Central memory CD8-positive, alpha-beta T cell (primary cell): ENCODE data around the gene AKR1C1.
"Not testable (repeated sequence)": the region's sequence is repeated elsewhere in the genome, so short reads cannot be mapped to it uniquely, and the experiment has no call there.

ENCODE experiments used
- ATAC-seq: fragments of 150-1000 bp; cut with Tn5 transposase; replicated peaks from 2 replicates; pipeline ENCODE4 v1.10.0; 2022; ENCODE audit warnings: mild to moderate bottlenecking, moderate FRiP score, moderate number of reproducible peaks; ENCODE audit not compliant: poor library complexity, severe bottlenecking; ENCODE audit errors: extremely low read depth
- DNase-seq, 2 donors: peaks; one replicate each; pipeline ENCODE4 v3.0.0; 2021; ENCODE audit warnings: low spot score in 2 of 2
- H3K27ac Mint-ChIP-seq: one replicate; pipeline ENCODE4 v1.8.0; 2022; ENCODE audit warnings: low read depth, mild to moderate bottlenecking, moderate library complexity, mixed read lengths
- H3K27me3 Mint-ChIP-seq: one replicate; pipeline ENCODE4 v1.8.0; 2022; ENCODE audit warnings: mixed read lengths
- H3K36me3 Mint-ChIP-seq: one replicate; pipeline ENCODE4 v1.8.0; 2022; ENCODE audit warnings: mild to moderate bottlenecking, moderate library complexity, mixed read lengths; ENCODE audit not compliant: insufficient read depth
- H3K4me1 Mint-ChIP-seq: one replicate; pipeline ENCODE4 v1.8.0; 2022; ENCODE audit warnings: mixed read lengths
- H3K4me3 Mint-ChIP-seq: one replicate; pipeline ENCODE4 v1.8.0; 2022; ENCODE audit warnings: mild to moderate bottlenecking, moderate library complexity, mixed read lengths
- H3K9me3 Mint-ChIP-seq: one replicate; pipeline ENCODE4 v1.8.0; 2022; ENCODE audit warnings: mixed read lengths

Gene AKR1C1

DNA sequence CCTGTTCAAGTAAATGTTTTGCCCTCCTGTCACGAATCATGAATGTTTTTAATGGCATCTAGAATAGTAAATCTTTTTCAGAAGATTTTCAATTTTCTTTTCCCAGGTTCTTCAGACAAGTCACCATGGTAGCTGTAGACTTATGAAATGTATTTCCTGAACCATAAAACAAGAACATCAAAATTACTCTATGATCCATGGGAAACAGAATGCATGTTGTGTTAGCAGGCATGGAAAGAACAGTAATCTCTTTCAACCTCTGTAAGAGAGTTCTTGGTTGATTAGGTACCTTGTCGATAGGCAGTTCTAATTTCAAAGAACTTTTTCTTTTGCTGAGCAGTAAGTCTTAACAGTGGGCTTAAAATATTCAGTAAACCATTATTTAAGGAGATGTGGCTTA, 17.6 kb downstream of the AKR1C1 start:
- Mint-ChIP-seq H3K4me3 (no peak overlapping the region), H3K4me1 (no peaks in the 10 kb centered on the region), H3K36me3 (no peaks in the 10 kb centered on the region), H3K27ac (no peak overlapping the region), H3K9me3 (no peaks in the 10 kb centered on the region), H3K27me3 (peaks cover 35% of the 10 kb centered on the region)
- DNase-seq, result no peak
- no peak for ATAC-seq

DNA sequence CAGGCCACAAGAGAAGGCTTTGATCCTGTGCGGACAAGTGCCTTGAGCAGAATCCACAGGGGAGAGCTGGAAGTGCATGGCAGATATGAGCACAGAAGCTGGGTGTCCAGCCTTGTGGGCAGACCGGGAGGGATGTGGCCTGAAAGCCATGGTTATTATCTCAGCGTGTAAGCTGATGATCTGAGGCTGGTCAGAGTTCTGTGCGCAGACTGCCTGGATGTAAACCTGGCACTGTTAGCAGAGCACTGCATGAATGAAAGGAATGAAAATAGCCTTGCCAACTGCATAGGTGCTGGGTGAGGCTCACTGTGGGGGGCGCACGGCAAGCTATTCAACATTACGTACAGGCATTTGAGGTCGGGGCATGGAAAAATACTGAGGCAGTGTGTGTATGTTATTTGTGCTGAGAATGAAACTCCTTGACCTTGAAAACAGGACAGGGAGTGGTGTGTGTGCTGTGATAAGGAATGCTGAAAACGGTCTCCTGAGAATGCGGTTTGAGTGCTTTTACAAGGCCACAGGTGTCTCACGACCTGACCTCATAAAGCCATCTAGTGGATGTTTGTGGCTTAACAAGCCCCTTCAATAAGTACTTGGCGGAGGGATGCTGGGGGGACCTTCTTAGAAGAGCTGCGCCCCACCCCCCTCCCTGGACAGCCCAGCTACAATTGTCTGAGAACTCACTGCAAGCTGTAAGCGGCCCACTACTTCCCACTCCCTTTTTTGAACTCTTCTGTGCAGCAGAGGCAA, 18.7 kb downstream of the AKR1C1 start:
- Mint-ChIP-seq H3K27me3 (peaks cover 35% of the 10 kb centered on the region), H3K4me1 (no peaks in the 10 kb centered on the region), H3K27ac (no peak overlapping the region), H3K9me3 (no peaks in the 10 kb centered on the region), H3K4me3 (no peak overlapping the region), H3K36me3 (no peaks in the 10 kb centered on the region)
- ATAC-seq (no peak), DNase-seq (no peak)

DNA sequence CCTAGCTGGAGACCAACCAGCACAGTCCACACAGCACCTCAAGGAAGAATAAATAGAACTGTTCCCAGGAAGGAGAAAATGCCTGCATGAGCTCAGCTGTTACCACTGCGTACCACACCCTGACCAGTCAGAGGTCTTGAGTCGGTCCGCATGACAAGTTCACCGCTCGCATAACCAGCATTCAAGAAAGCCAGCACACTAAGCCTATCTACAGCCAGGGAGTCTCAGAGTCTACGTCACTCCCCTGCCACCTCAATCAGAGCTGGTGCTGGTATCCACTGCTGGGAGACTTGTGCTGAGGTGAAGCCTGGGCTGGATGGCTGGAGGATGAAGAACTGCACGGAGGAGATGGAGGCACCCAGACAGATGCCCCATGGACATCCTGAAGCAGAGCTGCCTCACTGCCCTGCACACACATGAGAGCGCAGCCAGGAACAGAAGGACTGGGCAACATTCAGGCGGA, 19.6 kb downstream of the AKR1C1 start:
- no peaks in the 10 kb centered on the region for H3K9me3 Mint-ChIP-seq
- H3K4me3 Mint-ChIP-seq, result no peak overlapping the region
- DNase-seq, result no peak
- H3K4me1 Mint-ChIP-seq, result no peaks in the 10 kb centered on the region
- ATAC-seq, result no peak
- no peaks in the 10 kb centered on the region for H3K36me3 Mint-ChIP-seq
- peaks cover 35% of the 10 kb centered on the region for H3K27me3 Mint-ChIP-seq
- no peak overlapping the region for H3K27ac Mint-ChIP-seq

DNA sequence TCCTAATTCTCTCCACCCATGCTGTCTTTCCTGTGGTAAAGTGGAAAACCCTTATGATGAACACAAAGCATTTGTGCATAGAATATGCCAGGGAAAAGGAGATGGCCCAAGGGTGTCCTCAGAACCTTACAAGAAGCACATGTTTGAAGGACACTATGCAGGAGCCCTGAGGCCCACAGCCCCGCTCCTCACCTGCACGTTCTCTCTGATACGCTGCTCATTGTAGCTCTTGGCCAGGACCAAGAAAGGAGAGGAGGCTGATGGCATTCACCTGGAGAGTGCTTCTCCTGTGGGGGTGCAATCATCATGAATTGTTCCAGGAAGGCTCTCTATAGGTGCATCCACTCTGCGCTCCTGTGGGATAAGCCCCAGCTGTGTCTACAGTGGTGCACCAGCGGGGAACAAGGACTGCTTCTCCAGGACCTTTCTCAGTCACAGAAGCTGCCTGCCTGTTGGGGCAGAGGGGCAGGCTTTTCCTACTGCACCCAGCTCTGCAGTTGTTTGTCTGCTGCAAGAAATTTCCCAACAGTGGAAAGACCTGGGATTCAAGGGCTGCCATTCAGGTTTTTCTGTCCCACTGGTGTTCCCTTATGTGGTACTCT, 20.5 kb downstream of the AKR1C1 start:
- H3K27me3 Mint-ChIP-seq, result peaks cover 35% of the 10 kb centered on the region
- no peaks in the 10 kb centered on the region for H3K4me1 Mint-ChIP-seq
- ATAC-seq (no peak), DNase-seq (no peak)
- no peak overlapping the region for H3K4me3 Mint-ChIP-seq
- H3K9me3 Mint-ChIP-seq, result no peaks in the 10 kb centered on the region
- H3K36me3 Mint-ChIP-seq, result no peaks in the 10 kb centered on the region
- no peak overlapping the region for H3K27ac Mint-ChIP-seq

DNA sequence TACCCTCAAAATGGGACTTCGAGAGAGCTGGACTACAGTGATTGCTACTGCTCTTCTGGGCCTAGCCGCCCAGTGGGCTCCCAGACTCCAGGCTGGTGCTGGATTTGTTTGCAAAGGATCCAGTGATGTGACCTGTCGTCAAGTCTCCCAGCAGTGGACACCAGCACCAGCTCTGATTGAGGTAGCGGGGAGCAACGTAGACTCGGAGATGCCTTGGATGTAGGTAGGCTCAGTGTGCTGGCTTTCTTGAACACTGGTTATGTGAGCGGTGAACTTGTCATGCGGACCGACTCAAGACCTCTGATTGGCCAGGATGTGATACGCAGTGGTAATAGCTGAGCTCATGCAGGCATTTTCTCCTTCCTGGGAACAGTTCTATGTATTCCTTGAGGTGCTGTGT, 21.0 kb downstream of the AKR1C1 start:
- ATAC-seq (no peak), DNase-seq (no peak)
- Mint-ChIP-seq H3K9me3 (no peaks in the 10 kb centered on the region), H3K27ac (no peak overlapping the region), H3K27me3 (peaks cover 35% of the 10 kb centered on the region), H3K36me3 (no peaks in the 10 kb centered on the region), H3K4me3 (no peak overlapping the region), H3K4me1 (no peaks in the 10 kb centered on the region)

DNA sequence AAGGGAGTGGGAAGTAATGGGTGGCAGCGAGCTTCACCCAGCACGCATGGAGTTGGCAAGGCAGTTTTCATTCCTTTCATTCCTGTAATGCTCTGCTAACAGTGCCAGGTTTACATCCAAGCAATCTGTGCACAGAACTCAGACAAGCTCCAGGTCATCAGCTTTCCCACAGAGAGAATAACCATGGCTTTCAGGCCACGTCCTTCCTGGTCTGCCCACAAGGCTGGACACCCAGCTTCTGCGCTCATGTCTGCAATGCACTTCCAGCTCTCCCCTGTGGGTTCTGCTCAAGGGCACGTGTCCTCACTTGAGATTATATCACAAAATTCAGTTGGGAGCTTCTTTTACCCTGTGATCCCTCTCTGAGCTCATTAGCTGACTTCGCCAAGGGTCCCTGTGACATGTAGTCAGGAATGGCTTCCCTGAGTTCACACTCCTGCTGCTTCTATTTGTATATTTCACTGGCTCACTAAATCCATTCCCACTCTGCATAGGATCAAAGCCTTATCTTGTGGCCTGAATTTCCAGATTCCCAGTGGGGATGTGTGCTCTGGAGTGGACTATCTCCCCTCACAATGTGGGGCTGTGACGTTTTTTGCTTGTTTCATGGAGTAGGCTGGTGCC, 21.9 kb downstream of the AKR1C1 start:
- Mint-ChIP-seq H3K4me1 (no peaks in the 10 kb centered on the region), H3K27me3 (peaks cover 35% of the 10 kb centered on the region), H3K36me3 (no peaks in the 10 kb centered on the region), H3K9me3 (no peaks in the 10 kb centered on the region), H3K4me3 (no peak overlapping the region), H3K27ac (no peak overlapping the region)
- no peak for ATAC-seq
- DNase-seq, result no peak

DNA sequence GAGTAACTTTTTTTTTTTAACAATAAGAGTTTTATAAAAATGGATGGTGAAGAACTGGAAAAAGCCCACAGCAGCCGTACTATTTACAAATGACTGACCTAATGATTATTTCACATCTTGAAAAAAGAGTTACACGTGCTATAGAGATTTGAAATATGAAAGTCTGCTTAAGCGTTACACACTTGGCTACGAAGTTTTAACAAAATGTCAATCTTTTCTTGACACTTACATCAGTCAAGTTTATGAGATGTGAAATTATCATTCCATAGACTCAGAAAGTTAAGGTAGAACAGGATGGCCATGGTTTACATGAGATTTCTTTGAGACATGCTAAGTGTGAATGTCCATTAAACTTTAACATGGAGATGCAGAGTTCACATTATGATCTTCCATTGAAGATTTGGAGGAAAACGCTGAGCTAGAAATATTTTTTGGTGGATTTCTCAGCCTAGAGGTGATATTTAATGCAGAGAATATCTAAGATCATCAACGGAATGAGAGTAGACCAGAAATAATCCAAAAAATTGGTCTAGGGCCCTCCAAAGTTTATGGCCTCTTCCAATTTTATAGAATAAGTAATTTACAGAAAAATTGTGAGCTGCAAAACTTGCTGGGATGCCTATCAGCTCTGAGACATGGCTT, 24.9 kb downstream of the AKR1C1 start:
- peaks cover 12% of the 10 kb centered on the region for H3K27me3 Mint-ChIP-seq
- not testable (repeated sequence) for H3K9me3 Mint-ChIP-seq, DNase-seq, H3K36me3 Mint-ChIP-seq, H3K4me3 Mint-ChIP-seq, ATAC-seq, H3K4me1 Mint-ChIP-seq, H3K27ac Mint-ChIP-seq

DNA sequence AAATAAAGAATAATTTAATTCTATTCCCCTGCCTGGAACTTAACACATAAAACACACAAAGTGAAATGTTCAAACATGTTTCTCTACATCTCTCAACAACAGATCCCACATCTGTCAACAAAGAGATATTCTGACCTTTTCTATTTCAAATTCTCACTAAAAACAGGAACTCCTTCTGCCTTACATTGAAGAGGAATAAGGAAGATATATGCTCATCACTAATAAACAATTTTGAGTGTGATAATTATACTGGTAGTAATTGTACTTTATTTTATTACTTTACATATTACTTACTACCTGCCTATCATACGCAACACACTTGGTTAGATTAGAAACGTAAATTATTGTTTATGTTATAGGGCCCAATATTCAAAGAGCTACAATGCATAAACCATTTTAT, 27.0 kb downstream of the AKR1C1 start:
- H3K27ac Mint-ChIP-seq, result no peak overlapping the region
- H3K9me3 Mint-ChIP-seq, result no peaks in the 10 kb centered on the region
- no peak overlapping the region for H3K4me3 Mint-ChIP-seq
- H3K4me1 Mint-ChIP-seq, result no peaks in the 10 kb centered on the region
- H3K36me3 Mint-ChIP-seq, result no peaks in the 10 kb centered on the region
- DNase-seq (no peak), ATAC-seq (no peak)
- H3K27me3 Mint-ChIP-seq, result peaks cover 3% of the 10 kb centered on the region

DNA sequence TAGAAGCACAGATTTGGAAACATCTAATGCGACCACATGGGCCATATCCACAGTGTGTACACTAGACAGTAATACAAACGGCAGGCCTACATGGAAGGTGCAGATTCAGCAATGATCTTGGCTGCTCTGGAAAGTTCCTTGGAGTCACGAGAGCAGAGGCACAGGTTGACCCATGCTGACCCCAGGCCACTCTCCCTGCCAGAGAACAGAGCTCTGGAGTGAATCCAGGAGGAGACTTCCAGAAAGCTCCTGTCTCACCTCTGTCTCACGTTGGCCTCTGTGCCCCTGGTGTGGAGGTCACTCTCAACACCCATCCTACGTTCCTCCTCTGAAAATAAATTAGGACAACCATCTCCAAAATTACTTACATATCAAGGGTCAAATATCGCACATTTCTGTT, 28.2 kb downstream of the AKR1C1 start:
- not testable (repeated sequence) for H3K27ac Mint-ChIP-seq, H3K4me1 Mint-ChIP-seq, H3K36me3 Mint-ChIP-seq, ATAC-seq, DNase-seq, H3K4me3 Mint-ChIP-seq, H3K27me3 Mint-ChIP-seq, H3K9me3 Mint-ChIP-seq

DNA sequence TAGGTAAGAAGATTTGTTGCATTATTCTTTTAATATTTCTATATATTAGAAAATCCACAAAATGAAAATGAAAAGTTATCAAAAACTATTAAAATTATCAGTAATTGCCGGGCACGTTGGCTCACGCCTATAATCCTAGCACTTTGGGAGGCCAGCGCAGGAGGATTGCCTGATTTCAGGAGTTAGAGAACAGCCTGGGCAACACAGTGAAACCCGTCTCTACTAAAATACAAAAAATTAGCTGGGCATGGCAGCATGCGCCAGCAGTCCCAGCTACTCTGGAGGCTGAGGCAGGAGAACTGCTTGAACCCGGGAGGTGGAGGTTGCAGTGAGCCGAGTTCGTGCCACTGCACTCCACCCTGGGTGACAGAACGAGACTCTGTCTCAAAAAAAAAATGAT, 29.3 kb downstream of the AKR1C1 start:
- DNase-seq, H3K4me3 Mint-ChIP-seq, H3K27ac Mint-ChIP-seq, H3K27me3 Mint-ChIP-seq, H3K4me1 Mint-ChIP-seq, H3K9me3 Mint-ChIP-seq, H3K36me3 Mint-ChIP-seq, ATAC-seq: not testable (repeated sequence)

DNA sequence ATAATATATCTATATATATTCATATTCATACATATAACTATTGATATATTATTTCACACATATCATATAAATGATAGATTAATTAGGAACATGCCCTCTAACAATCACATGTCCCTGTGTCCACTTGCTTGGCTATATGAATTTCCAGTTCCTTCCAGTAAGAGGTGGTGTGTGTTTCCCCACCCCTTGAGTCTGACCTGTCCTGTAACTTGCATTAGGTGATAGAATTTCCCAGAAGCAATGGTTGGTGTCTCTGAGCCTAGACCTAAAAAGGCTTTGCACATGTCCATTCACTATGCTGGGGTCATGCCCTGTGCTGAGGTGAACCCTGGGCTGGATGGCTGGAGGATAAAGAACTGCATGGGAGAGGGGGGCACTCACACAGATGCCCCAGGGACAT, 31.0 kb downstream of the AKR1C1 start:
- not testable (repeated sequence) for H3K27ac Mint-ChIP-seq, H3K27me3 Mint-ChIP-seq, DNase-seq, H3K4me3 Mint-ChIP-seq, H3K9me3 Mint-ChIP-seq, ATAC-seq, H3K36me3 Mint-ChIP-seq, H3K4me1 Mint-ChIP-seq

DNA sequence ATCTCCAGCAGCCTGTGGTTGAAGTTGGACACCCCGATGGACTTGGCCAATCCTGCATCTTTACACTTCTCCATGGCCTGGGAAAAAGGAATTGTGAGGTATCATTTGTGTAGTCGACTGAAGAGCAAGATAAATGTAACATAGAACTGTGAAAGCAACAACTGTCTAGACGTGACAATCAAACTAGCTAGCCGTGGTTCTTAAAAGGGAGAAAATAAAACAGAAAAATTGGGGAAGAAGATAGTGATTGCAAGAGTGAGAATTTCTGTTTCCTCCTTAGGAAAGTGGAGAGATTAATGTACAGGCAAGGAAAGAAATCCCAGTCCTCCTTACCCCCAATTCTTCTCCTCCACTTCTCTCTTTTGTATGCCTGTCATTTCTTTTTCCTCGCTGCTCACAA, 35.5 kb downstream of the AKR1C1 start:
- no peak for DNase-seq
- H3K9me3 Mint-ChIP-seq, result no peaks in the 10 kb centered on the region

More for the DNA sequence above, 35.5 kb downstream of the AKR1C1 start:
- no peak for ATAC-seq
- Mint-ChIP-seq H3K4me1 (no peaks in the 10 kb centered on the region), H3K27me3 (peaks cover 10% of the 10 kb centered on the region), H3K4me3 (no peak overlapping the region), H3K36me3 (no peaks in the 10 kb centered on the region), H3K27ac (no peak overlapping the region)
